ENCODE data around the gene TAF5L.
A peak's percentile ranks its signal among the peaks of the same experiment; 100 is the strongest.

The TAF5L gene

DNA sequence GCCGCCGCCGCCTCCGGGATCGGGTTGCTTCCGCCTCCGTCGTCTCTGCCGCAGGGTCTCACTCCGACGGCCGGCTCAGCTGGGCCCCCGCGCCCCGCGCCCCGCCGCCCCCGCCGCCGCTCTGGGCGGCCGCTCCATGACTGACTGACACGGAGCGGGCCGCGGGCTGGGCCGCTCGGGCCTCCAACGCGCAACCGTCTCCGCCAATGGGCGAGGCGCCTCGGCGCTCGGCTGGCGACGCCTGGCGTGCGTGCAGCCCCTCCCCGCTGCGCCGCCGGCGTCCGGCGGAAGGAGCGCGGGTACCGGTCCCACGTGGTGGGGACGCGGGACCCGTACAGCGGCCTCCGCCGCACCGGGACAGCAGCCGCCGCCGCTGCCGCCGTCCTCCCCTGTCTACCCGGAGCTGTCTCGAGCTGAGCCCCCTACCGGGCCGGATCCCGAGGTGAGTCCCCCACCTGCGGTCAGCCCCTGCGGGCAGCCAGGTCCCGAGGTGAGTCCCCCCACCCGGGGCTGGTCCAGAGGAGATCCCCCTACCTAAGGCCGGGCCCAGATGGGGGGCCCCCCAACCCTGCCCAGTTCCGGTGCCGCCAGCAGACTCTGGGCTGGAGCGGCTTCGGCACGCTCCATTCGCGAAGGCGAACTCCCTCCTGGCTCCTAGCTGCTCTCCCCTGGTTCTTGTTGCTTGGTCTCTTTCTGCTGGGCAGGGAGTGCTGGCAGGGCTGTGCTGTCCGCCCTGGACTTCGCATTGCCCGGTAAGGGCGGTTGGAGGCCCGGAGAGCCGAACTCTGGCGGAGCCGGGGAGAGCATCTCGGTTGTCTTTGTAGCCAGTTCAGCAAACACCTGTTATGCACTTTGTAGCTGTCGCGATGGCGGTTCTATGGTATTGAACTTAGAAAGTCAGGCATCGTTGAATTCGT is at the start of gene TAF5L, which contains the start of gene URB2:
TSS of gene TAF5L (minus strand) at position 208 of the 917 bp plus-strand sequence. CDS start 11,640 bp downstream, outside the sequence.
TSS of gene URB2 (plus strand) at position 333 of the 917 bp plus-strand sequence. CDS start 1,387 bp downstream, outside the sequence.
- DNase-seq (ENCODE audit: low read depth in 2 of 2), result peak; percentile 64 to 69

DNA sequence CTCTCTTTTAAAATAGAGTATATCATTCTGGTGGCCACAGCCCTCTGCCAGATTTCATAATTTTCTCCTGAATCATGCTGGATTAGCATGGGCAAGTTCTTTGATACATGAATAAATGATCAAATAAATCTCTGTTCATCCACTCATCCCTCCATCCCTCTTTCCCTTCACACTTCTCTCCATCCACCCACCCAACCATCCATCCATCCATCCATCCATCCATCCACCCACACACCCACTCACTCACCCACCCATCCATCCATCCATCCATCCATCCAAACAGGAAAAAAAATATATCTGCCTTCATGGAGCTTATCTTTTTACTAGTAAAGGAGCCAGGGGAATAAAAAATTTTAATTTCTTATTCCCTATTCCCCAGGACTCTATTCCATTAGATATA is 49.5 kb upstream of the TAF5L start:
- DNase-seq (ENCODE audit: low read depth in 2 of 2), result no peak

DNA sequence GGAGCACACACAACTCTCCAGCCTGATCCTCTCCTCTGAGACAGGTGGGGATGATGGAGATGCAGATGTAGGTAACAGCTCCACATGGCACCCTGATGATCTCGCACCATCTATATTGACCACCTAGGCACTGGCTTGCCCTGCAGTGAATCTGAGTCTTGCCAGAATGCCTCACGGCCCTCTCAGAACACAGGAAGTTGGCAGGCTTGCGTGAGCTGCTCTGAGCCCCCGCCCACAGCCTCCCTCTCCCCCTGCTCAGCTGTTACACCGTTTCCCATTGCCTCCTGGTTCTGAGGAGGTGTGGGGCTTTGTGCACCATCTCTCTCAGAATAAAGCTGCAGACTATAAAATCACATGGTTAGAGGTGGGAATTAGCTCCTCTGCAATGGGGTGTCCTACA is 48.1 kb upstream of the TAF5L start:
- no peak for DNase-seq (ENCODE audit: low read depth in 2 of 2)

GRCh38 chr1:229672246-229672645 is 46.3 kb upstream of the TAF5L start:
- no peak for DNase-seq (ENCODE audit: low read depth in 2 of 2)

DNA sequence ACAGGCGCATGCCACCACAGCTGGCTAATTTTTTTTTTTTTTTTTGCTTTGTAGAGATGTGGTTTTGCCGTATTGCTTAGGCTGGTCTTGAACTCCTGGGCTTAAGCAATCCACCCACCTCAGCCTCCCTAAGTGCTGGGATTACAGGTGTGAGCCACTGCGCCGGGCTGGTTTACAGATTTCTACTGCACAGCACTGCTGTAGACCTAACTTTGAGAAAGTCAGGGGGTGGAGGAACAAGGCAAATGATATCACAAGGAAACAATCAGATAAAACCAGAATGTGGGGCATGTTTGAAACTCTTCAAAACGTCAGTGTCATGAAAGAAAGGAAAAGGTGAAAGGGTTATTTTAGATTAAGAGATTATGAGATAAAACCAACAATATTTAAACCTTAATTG is 45.4 kb upstream of the TAF5L start:
- DNase-seq (ENCODE audit: low read depth in 2 of 2), result no peak

DNA sequence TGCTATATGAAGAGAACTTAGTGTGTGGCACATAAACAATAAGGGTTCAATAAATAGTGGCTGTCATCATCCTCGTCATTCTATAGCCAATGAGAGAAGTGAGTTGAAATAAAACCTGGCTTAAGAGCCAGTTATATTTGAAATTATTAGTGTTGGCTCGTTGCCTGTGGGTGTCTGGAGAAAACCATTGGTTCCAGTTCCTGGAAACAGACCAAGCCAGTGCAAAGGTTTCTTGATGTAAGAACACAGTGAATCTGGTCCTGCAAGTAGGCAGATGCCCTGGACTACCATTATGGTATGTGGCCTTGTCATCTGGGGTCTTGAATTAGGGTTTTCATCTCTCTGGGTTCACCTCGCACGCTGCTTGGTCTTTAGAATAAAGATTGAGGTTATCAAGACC is 43.4 kb upstream of the TAF5L start:
- DNase-seq (ENCODE audit: low read depth in 2 of 2), result no peak

- DNase-seq (ENCODE audit: low read depth in 2 of 2), result no peak
Observed at GRCh38 chr1:229666585-229666984, 40.7 kb upstream of the TAF5L start.

DNA sequence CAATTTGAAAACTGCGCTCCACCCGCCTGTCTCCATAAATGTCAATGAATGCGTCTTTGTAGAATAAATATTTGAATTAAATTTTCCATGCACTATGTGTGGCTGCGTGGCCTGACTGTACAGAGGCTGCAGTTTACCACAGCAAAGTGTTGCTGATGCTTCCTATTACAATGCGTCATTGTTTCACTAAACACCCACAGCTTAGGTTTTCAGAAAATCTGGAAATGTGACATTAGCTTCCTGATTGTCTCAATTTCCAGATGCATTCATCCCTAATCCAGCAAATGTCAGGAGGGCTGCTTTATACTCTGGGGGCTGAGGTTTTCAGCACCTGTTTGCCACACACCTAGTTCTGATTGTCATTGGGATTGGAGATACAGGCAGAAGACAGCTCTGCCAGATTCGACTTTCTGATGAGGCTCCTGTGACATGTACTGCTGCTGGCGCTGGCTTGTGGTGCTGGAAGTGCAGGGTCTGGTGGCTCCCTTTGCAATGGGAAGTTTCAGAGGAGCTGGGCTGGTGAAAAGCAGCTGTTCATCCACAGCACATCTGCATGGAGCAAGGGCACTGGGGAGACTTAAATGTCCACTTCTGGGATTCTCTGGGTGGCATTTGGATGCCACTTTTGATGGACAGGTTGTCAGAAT is 40.1 kb upstream of the TAF5L start:
- no peak for DNase-seq (ENCODE audit: low read depth in 2 of 2)

GRCh38 chr1:229664133-229664689 is 38.3 kb upstream of the TAF5L start:
- no peak for DNase-seq (ENCODE audit: low read depth in 2 of 2)

- DNase-seq (ENCODE audit: low read depth in 2 of 2), result no peak
Observed at GRCh38 chr1:229661897-229662296, 36.0 kb upstream of the TAF5L start.

- DNase-seq (ENCODE audit: low read depth in 2 of 2), result peak; percentile 14 to 21
Observed at GRCh38 chr1:229661022-229661877, 35.3 kb upstream of the TAF5L start.

DNA sequence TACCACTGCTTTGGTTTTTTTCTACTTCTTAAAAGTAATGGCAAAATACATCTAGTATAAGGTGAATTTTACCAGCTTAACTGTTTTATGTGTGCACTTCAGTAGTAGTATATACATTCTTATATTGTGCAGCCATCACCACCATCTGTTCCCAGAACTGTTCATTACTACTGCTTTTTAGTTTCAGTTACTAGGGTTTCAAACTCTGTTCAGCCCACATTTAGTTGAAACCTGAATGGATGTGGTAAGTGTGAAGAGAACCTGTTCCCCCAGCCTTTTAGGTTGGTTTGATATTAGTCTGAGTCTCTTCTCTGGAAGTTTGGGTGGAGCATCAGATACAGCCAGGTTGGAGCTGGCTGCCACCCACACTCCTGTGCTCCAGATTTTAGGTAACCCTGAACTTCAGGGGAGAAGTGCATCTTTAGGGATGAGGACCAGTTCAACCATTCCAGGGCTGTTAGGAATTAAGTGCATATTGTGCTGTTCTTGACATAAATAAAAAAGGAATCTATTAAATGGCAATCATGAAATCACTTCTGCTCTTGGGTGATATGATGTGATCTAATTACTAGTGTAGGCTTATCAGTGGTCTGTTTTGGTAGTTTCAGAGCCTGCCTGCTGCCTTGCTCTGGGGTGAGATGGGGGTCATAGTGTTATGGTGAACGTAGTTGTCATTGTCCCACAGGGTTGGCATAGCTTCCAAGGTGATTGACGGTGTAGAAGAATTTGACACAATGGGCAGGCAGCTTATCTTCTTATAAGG is 32.3 kb upstream of the TAF5L start:
- DNase-seq (ENCODE audit: low read depth in 2 of 2), result no peak

DNA sequence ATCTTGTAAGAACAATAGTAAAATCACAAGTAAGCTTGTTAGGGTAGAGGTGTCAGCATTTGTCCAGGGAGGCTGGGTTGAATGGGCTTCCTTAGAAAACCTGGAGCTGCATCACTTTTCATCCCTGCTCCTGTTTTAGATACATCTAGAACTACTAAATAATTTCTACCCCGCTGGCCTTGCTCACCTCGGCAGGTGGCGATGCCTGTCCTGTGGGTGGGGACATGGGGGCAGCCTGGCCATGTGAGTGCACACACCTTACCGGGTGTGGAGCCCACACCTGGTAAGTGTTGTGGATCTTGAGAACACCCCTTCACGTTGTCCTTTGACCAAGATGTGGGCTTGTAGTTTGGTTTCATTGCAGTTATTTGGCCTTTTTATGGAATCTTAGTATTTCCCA is 29.9 kb upstream of the TAF5L start:
- no peak for DNase-seq (ENCODE audit: low read depth in 2 of 2)

- no peak for DNase-seq (ENCODE audit: low read depth in 2 of 2)
Observed at GRCh38 chr1:229653420-229653819, 27.5 kb upstream of the TAF5L start.

DNA sequence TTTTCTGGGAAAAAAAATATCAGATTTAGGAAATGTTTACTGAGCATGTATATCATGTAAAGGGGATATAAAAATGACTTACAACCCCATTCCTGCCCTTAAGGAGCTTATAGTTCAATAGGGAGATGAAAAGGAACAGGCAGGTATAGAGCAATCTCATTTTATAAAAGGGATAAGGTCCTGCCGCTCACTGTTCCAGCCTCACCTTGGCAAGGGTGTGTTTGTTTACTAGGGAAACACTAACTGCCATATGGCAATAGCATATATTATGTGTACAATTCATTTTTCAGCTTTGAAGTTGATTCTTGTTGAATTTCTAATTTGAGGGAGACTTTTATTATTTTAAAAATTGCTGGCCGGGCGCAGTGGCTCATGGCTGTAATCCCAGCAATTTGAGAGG is 25.6 kb upstream of the TAF5L start:
- DNase-seq (ENCODE audit: low read depth in 2 of 2), result no peak

- DNase-seq (ENCODE audit: low read depth in 2 of 2), result no peak
Observed at GRCh38 chr1:229650045-229650444, 24.1 kb upstream of the TAF5L start.

DNA sequence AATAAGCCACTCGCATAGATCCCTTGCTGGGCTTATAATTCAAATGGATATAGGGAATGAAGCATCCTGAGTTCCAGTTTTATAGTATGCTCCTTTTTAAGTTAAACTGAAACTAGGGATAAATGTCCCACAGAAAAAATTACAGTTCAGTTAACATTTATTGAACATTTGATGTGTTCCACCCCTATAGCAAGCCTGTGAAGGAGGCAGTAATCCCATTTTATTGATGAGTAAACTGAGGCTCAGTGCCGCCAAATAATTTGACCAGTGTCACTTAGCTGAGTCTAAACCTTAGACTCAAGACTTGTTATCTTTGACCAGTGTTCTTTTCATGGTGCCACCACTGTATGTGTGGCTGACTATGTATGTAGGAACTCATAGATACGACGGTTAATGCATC is 22.5 kb upstream of the TAF5L start:
- DNase-seq (ENCODE audit: low read depth in 2 of 2), result no peak

DNA sequence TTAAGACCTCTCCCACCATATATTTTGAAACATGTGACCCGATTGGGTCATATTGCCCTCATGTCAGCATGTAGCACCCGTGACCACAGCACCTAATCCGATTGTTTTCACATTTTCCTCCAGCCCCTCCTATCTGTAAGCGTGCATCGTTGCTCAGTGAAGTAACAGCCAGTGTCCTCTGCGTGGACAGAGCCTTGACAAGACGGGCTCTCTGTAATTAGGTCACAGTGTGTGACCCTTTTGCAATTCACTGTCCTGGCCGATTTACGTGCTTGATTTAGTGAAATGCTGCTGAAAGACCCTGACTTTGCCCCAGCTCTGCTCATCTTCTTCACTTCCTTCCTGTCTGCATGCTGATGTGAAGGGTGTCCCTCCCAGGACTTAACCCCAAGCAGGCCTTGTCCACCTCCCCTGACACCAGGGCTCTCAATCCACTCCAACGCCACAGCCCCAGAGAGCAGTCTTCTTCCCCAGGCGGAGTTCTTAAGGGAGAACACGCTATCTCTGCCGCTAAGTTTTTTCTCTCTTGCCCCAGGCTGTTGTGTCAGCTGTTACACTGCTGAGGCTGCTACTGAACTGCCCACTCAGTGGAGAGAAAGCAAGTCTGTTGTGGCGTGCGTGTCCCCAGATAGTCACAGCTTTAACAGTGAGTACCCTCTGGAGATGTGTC is 19.5 kb upstream of the TAF5L start:
- no peak for DNase-seq (ENCODE audit: low read depth in 2 of 2)

DNA sequence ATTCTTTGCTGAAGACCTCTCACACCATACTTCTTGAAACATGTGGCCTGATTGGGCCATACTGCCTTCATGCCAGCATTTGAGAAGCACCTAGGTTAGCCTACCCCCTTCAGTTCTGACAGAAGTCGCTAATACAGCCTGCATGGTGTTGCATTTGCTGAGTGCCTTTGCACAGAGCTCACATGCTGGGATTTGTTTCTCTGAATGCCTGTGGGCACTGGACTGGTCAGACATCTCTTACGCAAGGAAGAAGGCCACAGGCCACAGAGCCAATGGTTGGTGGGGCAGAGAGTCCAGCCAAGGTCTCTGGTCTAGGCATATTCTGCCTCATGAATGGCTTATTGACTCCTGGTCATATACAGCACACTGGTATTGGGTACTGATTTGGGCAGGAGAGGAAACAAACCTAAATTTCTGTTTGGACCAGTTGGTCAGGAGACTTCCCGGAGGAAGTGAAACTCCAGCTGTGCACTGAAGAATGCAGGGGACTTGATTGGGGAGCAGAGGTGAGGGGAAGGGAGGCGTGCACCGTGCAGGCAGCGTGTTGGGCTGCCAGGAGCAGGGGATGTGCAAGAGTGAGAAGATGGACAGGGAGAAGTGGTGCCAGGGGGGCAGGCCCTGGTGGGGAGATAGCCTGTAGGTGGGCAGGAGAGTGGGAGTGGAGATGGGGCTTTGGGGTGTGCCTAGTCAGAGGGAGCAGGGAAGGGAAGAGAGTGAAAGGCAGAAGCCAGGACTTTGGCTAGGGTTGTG is 18.2 kb upstream of the TAF5L start:
- DNase-seq (ENCODE audit: low read depth in 2 of 2), result no peak

- DNase-seq (ENCODE audit: low read depth in 2 of 2), result no peak
Observed at GRCh38 chr1:229642970-229643369, 17.0 kb upstream of the TAF5L start.
